B cell (primary cell): Measurements from ENCODE around the gene UBR3. TPM values are rescaled to one million over a fixed set of nuclear protein-coding genes. Genes with fewer than 3 reads are reported as not detected.

Experiments
- ATAC-seq: fragments of 200-7000 bp; cut with Tn5 transposase; one replicate; pipeline ENCODE4 v1.10.0; 2021; ENCODE audit warnings: low read depth, mild to moderate bottlenecking, moderate number of reproducible peaks, moderate library complexity
- CTCF ChIA-PET: fragments of 350-600 bp; sonication (Branson Sonifier 250); formaldehyde crosslinking; loops from one replicate; lab custom pipeline; 2021; ENCODE audit warnings: antibody characterized with exemption, inconsistent platforms; lab: Charles Lee
- POLR2A ChIA-PET: fragments of 350-600 bp; sonication (Branson Sonifier 250); formaldehyde crosslinking; loops from one replicate; lab custom pipeline; 2021; ENCODE audit warnings: antibody characterized with exemption; lab: Charles Lee
- DNase-seq: peaks from one replicate; pipeline ENCODE4 v3.0.0; 2013
- H2AFZ ChIP-seq: 2 replicates; pipeline ENCODE4 v1.6.1; 2012; ENCODE audit warnings: mild to moderate bottlenecking, low read depth, low read length; ENCODE audit not compliant: insufficient read depth, poor library complexity, severe bottlenecking
- H3K27ac ChIP-seq, 2 donors: 1 replicate in 1 of 2; 2 replicates in 1 of 2; pipeline ENCODE4 v1.5.1; 2012 to 2013; ENCODE audit warnings: low read length in 2 of 2, mild to moderate bottlenecking in 2 of 2, moderate library complexity in 1 of 2
- H3K27me3 ChIP-seq, 4 experiments: fragments of 200-600 bp in 1 of 4; sonication (generic) in 1 of 4; replicated peaks in 1 of 4; 1 replicate in 2 of 4; 2 replicates in 2 of 4; pipeline versions ENCODE4 v1.6.1 to v1.7.0; 2013 to 2016; ENCODE audit warnings: low read length in 3 of 4, mild to moderate bottlenecking in 2 of 4, mixed read lengths in 1 of 4, moderate library complexity in 1 of 4; ENCODE audit not compliant: insufficient read depth in 4 of 4, control insufficient read depth in 3 of 4; ENCODE audit errors: control extremely low read depth in 1 of 4
- H3K36me3 ChIP-seq, 2 experiments: replicated peaks in 1 of 2; 1 replicate in 1 of 2; 2 replicates in 1 of 2; pipeline versions ENCODE4 v1.6.1 to v1.7.1; 2013; ENCODE audit warnings: low read length in 1 of 2; ENCODE audit not compliant: insufficient read depth in 2 of 2, control insufficient read depth in 1 of 2; ENCODE audit errors: control extremely low read depth in 1 of 2, extremely low read depth in 1 of 2
- H3K4me1 ChIP-seq, 2 donors: fragments of 200-600 bp in 1 of 2; sonication (generic) in 1 of 2; 1 replicate in 1 of 2; 2 replicates in 1 of 2; pipeline versions ENCODE4 v1.5.1 to v1.6.1; 2013 to 2017; ENCODE audit warnings: low read length in 2 of 2; ENCODE audit not compliant: control insufficient read depth in 2 of 2, insufficient read depth in 2 of 2
- H3K4me2 ChIP-seq: replicated peaks from 2 replicates; pipeline ENCODE3; 2012; ENCODE audit warnings: mild to moderate bottlenecking, low read depth, low read length; ENCODE audit not compliant: poor library complexity, severe bottlenecking
- H3K4me3 ChIP-seq, 5 experiments: fragments of 200-600 bp in 1 of 5; sonication (generic) in 1 of 5; 1 replicate in 3 of 5; 2 replicates in 2 of 5; pipeline versions ENCODE4 v1.5.1 to v1.7.0; 2011 to 2016; ENCODE audit warnings: low read length in 4 of 5, mild to moderate bottlenecking in 4 of 5, low read depth in 2 of 5, control low read depth in 1 of 5, moderate library complexity in 1 of 5; ENCODE audit not compliant: insufficient read depth in 1 of 5; ENCODE audit errors: control extremely low read depth in 1 of 5, extremely low read depth in 1 of 5
- H3K79me2 ChIP-seq: fragments of 200-600 bp; sonication (generic); one replicate; pipeline ENCODE4 v1.6.0; 2016; ENCODE audit warnings: low read length; ENCODE audit not compliant: control insufficient read depth, insufficient read depth
- H3K9ac ChIP-seq: fragments of 200-600 bp; sonication (generic); 2 replicates; pipeline ENCODE4 v1.6.1; 2017; ENCODE audit warnings: mild to moderate bottlenecking, low read length, moderate library complexity
- H3K9me3 ChIP-seq, 3 donors: one replicate each; pipeline versions ENCODE4 v1.6.1 to v1.7.1; 2013; ENCODE audit warnings: low read length in 2 of 3; ENCODE audit not compliant: control insufficient read depth in 2 of 3, insufficient read depth in 1 of 3; ENCODE audit errors: control extremely low read depth in 1 of 3
- H4K20me1 ChIP-seq: 2 replicates; pipeline ENCODE4 v1.6.0; 2012; ENCODE audit warnings: mild to moderate bottlenecking, low read length; ENCODE audit not compliant: insufficient read depth, control insufficient read depth, poor library complexity, severe bottlenecking
- H3K27ac Mint-ChIP-seq: one replicate; pipeline ENCODE4 v1.8.0; 2021; ENCODE audit warnings: mixed read lengths
- H3K27me3 Mint-ChIP-seq: one replicate; pipeline ENCODE4 v1.8.0; 2021; ENCODE audit warnings: mixed read lengths
- H3K4me1 Mint-ChIP-seq: one replicate; pipeline ENCODE4 v1.8.0; 2021; ENCODE audit warnings: mixed read lengths
- H3K4me3 Mint-ChIP-seq: one replicate; pipeline ENCODE4 v1.8.0; 2021; ENCODE audit warnings: mixed read lengths
- H3K9me3 Mint-ChIP-seq: one replicate; pipeline ENCODE4 v1.8.0; 2022; ENCODE audit warnings: mixed read lengths; ENCODE audit not compliant: insufficient read depth
- CTCF ChIP-seq: fragments of 200-600 bp; IDR thresholded peaks from one replicate; pipeline ENCODE4 v1.8.0; 2022; ENCODE audit warnings: antibody characterized with exemption, mild to moderate bottlenecking
- EZH2 ChIP-seq: IDR thresholded peaks from 2 replicates; pipeline ENCODE4 v1.6.1; 2012; ENCODE audit warnings: borderline replicate concordance, low read depth, mild to moderate bottlenecking, moderate library complexity, low read length; ENCODE audit not compliant: insufficient read depth, poor library complexity, severe bottlenecking
- WGBS: methylation state at CpG from one replicate; pipeline ENCODE4 v1.1.5; 2013; ENCODE audit warnings: missing lambda C conversion rate; ENCODE audit not compliant: insufficient coverage; 5-methylcytosine and 5-hydroxymethylcytosine counted together
- intact Hi-C: fragments of 100-400 bp; cut with micrococcal nuclease; formaldehyde crosslinking; loops from one replicate; pipeline ENCODE4 v1.10.0; 2022
- polyA plus RNA-seq: library from polyadenylated mRNA; depleted of rRNA; stranded (reverse); fragments of >200 nt; gene quantifications from 2 replicates; pipeline ENCODE4 v1.2.3, GENCODE V29; 2012
- total RNA-seq, 2 donors: library from RNA; stranded (reverse); fragments of 120-200 nt in 1 of 2; gene quantifications; 1 replicate in 1 of 2; 2 replicates in 1 of 2; pipeline versions ENCODE4 v1.2.3 to v1.2.4, GENCODE V29; 2013 to 2022

UBR3 gene
- total and polyA plus RNA-seq, 2 donors (not counting 1 experiment from before 2014, with no cell fraction given): 5.9 to 58.1 TPM

GRCh38 chr2:170076189-170076588, 248.9 kb downstream of the UBR3 start:
- no peak overlapping the region for H3K4me3 Mint-ChIP-seq
- H3K9me3 Mint-ChIP-seq: peaks cover 2% of the 10 kb centered on the region
- H3K27me3 Mint-ChIP-seq: no peaks in the 10 kb centered on the region
- no peak overlapping the region for H2AFZ ChIP-seq
- intact Hi-C loops: no loop called here
- ATAC-seq (no peak), DNase-seq (no peak)
- H3K4me2 ChIP-seq: no peak overlapping the region
- no peaks in the 10 kb centered on the region for H3K79me2 ChIP-seq
- ChIA-PET CTCF (no interaction called here), POLR2A (no interaction called here)
- no peaks in the 10 kb centered on the region for H3K27me3 ChIP-seq
- H3K4me3 ChIP-seq: no peak overlapping the region
- no peaks in the 10 kb centered on the region for H3K4me1 Mint-ChIP-seq
- H3K9ac ChIP-seq: no peak overlapping the region
- WGBS: no CpG with 5 or more reads among the region's 1 CpG
- peaks cover 1 to 20% of the 10 kb centered on the region in 2 experiments for H3K36me3 ChIP-seq
- TF ChIP-seq CTCF (no peak), EZH2 (no peak)
- no peak overlapping the region for H3K27ac ChIP-seq
- H4K20me1 ChIP-seq: no peaks in the 10 kb centered on the region
- no peaks in the 10 kb centered on the region for H3K9me3 ChIP-seq
- H3K4me1 ChIP-seq: no peaks in the 10 kb centered on the region
- no peak overlapping the region for H3K27ac Mint-ChIP-seq

- CTCF ChIA-PET: no interaction called here
- POLR2A ChIA-PET: no interaction called here
- H3K4me3 Mint-ChIP-seq: no peak overlapping the region
- H4K20me1 ChIP-seq: no peaks in the 10 kb centered on the region
- no peaks in the 10 kb centered on the region for H3K79me2 ChIP-seq
- H3K4me1 ChIP-seq: no peaks in the 10 kb centered on the region
- H3K9me3 Mint-ChIP-seq: no peaks in the 10 kb centered on the region
- H3K27ac ChIP-seq: no peak overlapping the region
- no peaks in the 10 kb centered on the region for H3K27me3 Mint-ChIP-seq
- no peak overlapping the region for H3K4me3 ChIP-seq
- intact Hi-C loops: no loop called here
- no peaks in the 10 kb centered on the region for H3K27me3 ChIP-seq
- no peak overlapping the region for H3K9ac ChIP-seq
- 100% methylated on average over 2 of the region's 7 CpGs for WGBS
- H3K36me3 ChIP-seq: peaks cover 1 to 28% of the 10 kb centered on the region in 2 experiments
- H3K4me1 Mint-ChIP-seq: no peaks in the 10 kb centered on the region
- H2AFZ ChIP-seq: no peak overlapping the region
- H3K9me3 ChIP-seq: no peaks in the 10 kb centered on the region
- DNase-seq: no peak
- no peak for ATAC-seq
- H3K4me2 ChIP-seq: no peak overlapping the region
- TF ChIP-seq EZH2 (no peak), CTCF (no peak)
- H3K27ac Mint-ChIP-seq: no peak overlapping the region
Observed at GRCh38 chr2:170077830-170078569, 250.7 kb downstream of the UBR3 start.
